ENCODE measurements around the gene LEF1. TPM values are rescaled to one million over a fixed set of nuclear protein-coding genes. Genes with fewer than 3 reads are reported as not detected.

Gene LEF1
- total and polyA plus RNA-seq, 2 donors (not counting 1 experiment from before 2014, with no cell fraction given) = 2.4 to 5.1 TPM

- Histone ChIP-seq H2AFZ (ENCODE audit: insufficient read depth, low read depth, low read length, poor library complexity, severe bottlenecking) (no peak overlapping the region), H3K27ac (ENCODE audit: low read length in 2 of 2) (no peak overlapping the region), H4K20me1 (ENCODE audit: control insufficient read depth, insufficient read depth, low read length, poor library complexity, severe bottlenecking) (no peaks in the 10 kb centered on the region), H3K4me2 (replicated peaks; ENCODE audit: low read depth, low read length, poor library complexity, severe bottlenecking) (no peak overlapping the region), H3K4me1 (ENCODE audit: control insufficient read depth in 2 of 2, insufficient read depth in 2 of 2, low read length in 2 of 2) (no peaks in the 10 kb centered on the region), H3K9ac (ENCODE audit: low read length) (no peak overlapping the region), H3K9me3 (ENCODE audit: control extremely low read depth in 1 of 3, control insufficient read depth in 2 of 3, insufficient read depth in 1 of 3, low read length in 2 of 3) (no peaks in the 10 kb centered on the region), H3K27me3 (replicated peaks in 1 of 4; ENCODE audit: control extremely low read depth in 1 of 4, control insufficient read depth in 3 of 4, insufficient read depth in 4 of 4, low read length in 3 of 4) (no peaks in the 10 kb centered on the region), H3K4me3 (ENCODE audit: control extremely low read depth in 1 of 5, extremely low read depth in 1 of 5, insufficient read depth in 1 of 5, low read depth in 2 of 5, low read length in 4 of 5) (no peak overlapping the region), H3K36me3 (replicated peaks in 1 of 2; ENCODE audit: control extremely low read depth in 1 of 2, control insufficient read depth in 1 of 2, extremely low read depth in 1 of 2, insufficient read depth in 2 of 2, low read length in 1 of 2) (no peaks in the 10 kb centered on the region), H3K79me2 (ENCODE audit: control insufficient read depth, insufficient read depth, low read length) (no peaks in the 10 kb centered on the region)
- POLR2A ChIA-PET = no interaction called here
- 100% methylated on average over 1 of the region's 2 CpGs for WGBS (ENCODE audit: insufficient coverage)
- H3K4me3 Mint-ChIP-seq = no peak overlapping the region
- H3K9me3 Mint-ChIP-seq (ENCODE audit: insufficient read depth) = no peaks in the 10 kb centered on the region
- H3K27ac Mint-ChIP-seq = no peak overlapping the region
- DNase-seq (no peak), ATAC-seq (ENCODE audit: low read depth) (no peak)
- CTCF ChIA-PET = no interaction called here
- intact Hi-C loops (cut with micrococcal nuclease) = no loop called here
- peaks cover 15% of the 10 kb centered on the region for H3K27me3 Mint-ChIP-seq
- TF ChIP-seq CTCF (IDR thresholded peaks at IDR 0.05) = no peak
- H3K4me1 Mint-ChIP-seq = no peaks in the 10 kb centered on the region
These were observed 35.8 kb upstream of the LEF1 start for GRCh38 chr4:108204518-108204917.

GRCh38 chr4:108203377-108203776 lies 34.6 kb upstream of the LEF1 start:
- no peak overlapping the region for H3K27ac Mint-ChIP-seq

More at GRCh38 chr4:108203377-108203776, 34.6 kb upstream of the LEF1 start:
- no peaks in the 10 kb centered on the region for H3K36me3 ChIP-seq (replicated peaks in 1 of 2; ENCODE audit: control extremely low read depth in 1 of 2, control insufficient read depth in 1 of 2, extremely low read depth in 1 of 2, insufficient read depth in 2 of 2, low read length in 1 of 2)
- Mint-ChIP-seq H3K4me1 (no peaks in the 10 kb centered on the region), H3K4me3 (no peak overlapping the region), H3K9me3 (ENCODE audit: insufficient read depth) (no peaks in the 10 kb centered on the region), H3K27me3 (peaks cover 15% of the 10 kb centered on the region)
- ChIA-PET CTCF (no interaction called here), POLR2A (no interaction called here)
- H3K4me2 ChIP-seq (replicated peaks; ENCODE audit: low read depth, low read length, poor library complexity, severe bottlenecking) = no peak overlapping the region
- H3K4me1 ChIP-seq (ENCODE audit: control insufficient read depth in 2 of 2, insufficient read depth in 2 of 2, low read length in 2 of 2) = no peaks in the 10 kb centered on the region
- intact Hi-C loops (cut with micrococcal nuclease) = no loop called here
- no peak overlapping the region for H2AFZ ChIP-seq (ENCODE audit: insufficient read depth, low read depth, low read length, poor library complexity, severe bottlenecking)
- H3K79me2 ChIP-seq (ENCODE audit: control insufficient read depth, insufficient read depth, low read length) = no peaks in the 10 kb centered on the region
- H3K4me3 ChIP-seq (ENCODE audit: control extremely low read depth in 1 of 5, extremely low read depth in 1 of 5, insufficient read depth in 1 of 5, low read depth in 2 of 5, low read length in 4 of 5) = no peak overlapping the region
- TF ChIP-seq CTCF (IDR thresholded peaks at IDR 0.05) (no peak), EZH2 (IDR thresholded peaks at IDR 0.05; ENCODE audit: borderline replicate concordance, insufficient read depth, low read depth, low read length, poor library complexity, severe bottlenecking) (no peak)
- ATAC-seq (ENCODE audit: low read depth) = no peak
- H3K27ac ChIP-seq (ENCODE audit: low read length in 2 of 2) = no peak overlapping the region
- H4K20me1 ChIP-seq (ENCODE audit: control insufficient read depth, insufficient read depth, low read length, poor library complexity, severe bottlenecking) = no peaks in the 10 kb centered on the region
- H3K9ac ChIP-seq (ENCODE audit: low read length) = no peak overlapping the region
- WGBS (ENCODE audit: insufficient coverage) = 49% methylated on average over 3 of the region's 3 CpGs
- H3K9me3 ChIP-seq (ENCODE audit: control extremely low read depth in 1 of 3, control insufficient read depth in 2 of 3, insufficient read depth in 1 of 3, low read length in 2 of 3) = no peaks in the 10 kb centered on the region
- DNase-seq = no peak
- H3K27me3 ChIP-seq (replicated peaks in 1 of 4; ENCODE audit: control extremely low read depth in 1 of 4, control insufficient read depth in 3 of 4, insufficient read depth in 4 of 4, low read length in 3 of 4) = no peaks in the 10 kb centered on the region

Data from B cell (primary cell).